ENCODE measurements around the gene SETD5.

SETD5 gene

DNA sequence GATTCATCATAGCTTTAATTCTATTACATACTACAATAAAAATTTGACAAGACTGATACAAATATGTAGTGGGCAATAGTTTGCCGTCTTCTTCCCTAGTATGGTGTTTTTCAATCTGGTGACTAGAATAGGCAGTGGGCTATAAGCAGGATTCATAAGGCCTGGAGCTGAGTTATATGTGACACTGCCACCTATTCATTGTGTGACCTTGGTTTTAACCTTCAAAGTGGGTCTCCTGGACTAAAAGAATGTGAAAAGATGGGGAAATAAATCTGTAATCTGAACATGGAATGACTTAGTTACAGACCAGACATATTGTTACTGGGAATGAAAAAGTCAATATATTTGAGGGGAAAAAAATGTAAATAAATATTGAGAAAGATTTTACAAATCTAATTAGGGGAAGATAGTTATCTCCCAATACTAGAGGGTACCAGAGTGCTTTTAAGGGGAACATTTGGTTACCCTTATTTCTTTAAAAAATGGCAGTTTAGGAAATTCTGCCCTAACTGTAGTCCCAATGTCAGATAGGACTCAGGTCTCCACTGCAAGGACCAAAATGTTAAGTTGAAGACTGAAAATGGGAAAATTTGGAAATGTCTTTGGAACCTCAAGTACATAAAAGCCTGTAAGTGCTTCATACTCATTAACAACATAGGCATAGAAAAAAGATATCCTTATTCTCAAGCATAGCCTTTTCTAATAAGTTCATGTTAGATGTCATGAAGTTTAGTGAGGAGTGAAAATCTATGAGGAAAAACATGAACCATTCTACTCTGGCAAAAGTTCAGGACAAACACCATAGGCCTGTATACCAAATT, 10.7 kb upstream of the SETD5 start:
- H3K36me3 ChIP-seq (ENCODE audit: insufficient read depth, low read length): peaks cover 85% of the 10 kb centered on the region
- H3K4me1 ChIP-seq (ENCODE audit: insufficient read depth, low read length, poor library complexity, severe bottlenecking): peaks cover 2% of the 10 kb centered on the region
- H3K27me3 ChIP-seq (ENCODE audit: insufficient read depth, low read length, poor library complexity, severe bottlenecking): no peaks in the 10 kb centered on the region
- H3F3A ChIP-seq (ENCODE audit: low read depth): peaks cover 9% of the 10 kb centered on the region; the same call in 1 of the 2 replicates
- H2AFZ ChIP-seq (ENCODE audit: low read length): no peak overlapping the region
- H3K9me2 ChIP-seq (replicated peaks; ENCODE audit: low read depth, low read length): no peaks in the 10 kb centered on the region
- H4K20me1 ChIP-seq (ENCODE audit: insufficient read depth, low read length, poor library complexity, severe bottlenecking): peaks cover 34% of the 10 kb centered on the region
- no peak overlapping the region for H3K9ac ChIP-seq (ENCODE audit: low read depth, low read length, poor library complexity, severe bottlenecking)
- H3K79me2 ChIP-seq (ENCODE audit: insufficient read depth, low read length): peaks cover 42% of the 10 kb centered on the region
- H3K4me3 ChIP-seq (ENCODE audit: low read length, poor library complexity, severe bottlenecking): no peak overlapping the region
- no peaks in the 10 kb centered on the region for H3K9me3 ChIP-seq (ENCODE audit: insufficient read depth, low read depth, low read length)
- TF ChIP-seq, protein P1, sequence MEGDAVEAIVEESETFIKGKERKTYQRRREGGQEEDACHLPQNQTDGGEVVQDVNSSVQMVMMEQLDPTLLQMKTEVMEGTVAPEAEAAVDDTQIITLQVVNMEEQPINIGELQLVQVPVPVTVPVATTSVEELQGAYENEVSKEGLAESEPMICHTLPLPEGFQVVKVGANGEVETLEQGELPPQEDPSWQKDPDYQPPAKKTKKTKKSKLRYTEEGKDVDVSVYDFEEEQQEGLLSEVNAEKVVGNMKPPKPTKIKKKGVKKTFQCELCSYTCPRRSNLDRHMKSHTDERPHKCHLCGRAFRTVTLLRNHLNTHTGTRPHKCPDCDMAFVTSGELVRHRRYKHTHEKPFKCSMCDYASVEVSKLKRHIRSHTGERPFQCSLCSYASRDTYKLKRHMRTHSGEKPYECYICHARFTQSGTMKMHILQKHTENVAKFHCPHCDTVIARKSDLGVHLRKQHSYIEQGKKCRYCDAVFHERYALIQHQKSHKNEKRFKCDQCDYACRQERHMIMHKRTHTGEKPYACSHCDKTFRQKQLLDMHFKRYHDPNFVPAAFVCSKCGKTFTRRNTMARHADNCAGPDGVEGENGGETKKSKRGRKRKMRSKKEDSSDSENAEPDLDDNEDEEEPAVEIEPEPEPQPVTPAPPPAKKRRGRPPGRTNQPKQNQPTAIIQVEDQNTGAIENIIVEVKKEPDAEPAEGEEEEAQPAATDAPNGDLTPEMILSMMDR (conservative IDR thresholded peaks at IDR 0.05; ENCODE audit: low read length): no peak
- TF ChIP-seq EZH2phosphoT487 (IDR thresholded peaks at IDR 0.05; ENCODE audit: borderline replicate concordance): no peak
- H3K4me2 ChIP-seq (ENCODE audit: low read depth, low read length, poor library complexity, severe bottlenecking): no peak overlapping the region

DNA sequence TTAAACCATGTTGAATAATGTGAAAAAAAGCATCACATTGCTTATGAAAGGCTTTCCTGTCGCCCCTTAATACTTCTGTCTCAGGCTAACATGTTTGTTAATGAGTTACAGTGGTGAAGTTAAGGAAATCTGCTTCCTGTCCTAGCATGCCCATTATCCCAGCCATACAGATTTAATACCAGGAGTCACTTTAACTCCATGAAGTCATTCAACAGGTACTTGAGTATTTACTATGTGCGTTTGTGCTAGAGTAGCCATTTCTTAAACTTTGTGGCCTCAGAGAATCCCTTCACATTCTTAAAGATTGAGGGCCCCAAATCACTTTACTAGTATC, 10.1 kb upstream of the SETD5 start:
- no peaks in the 10 kb centered on the region for H3K9me2 ChIP-seq (replicated peaks; ENCODE audit: low read depth, low read length)
- H3K9me3 ChIP-seq (ENCODE audit: insufficient read depth, low read depth, low read length): no peaks in the 10 kb centered on the region
- peaks cover 40% of the 10 kb centered on the region for H4K20me1 ChIP-seq (ENCODE audit: insufficient read depth, low read length, poor library complexity, severe bottlenecking)
- H2AFZ ChIP-seq (ENCODE audit: low read length): no peak overlapping the region
- H3F3A ChIP-seq (ENCODE audit: low read depth): peaks cover 9% of the 10 kb centered on the region; the same call in 1 of the 2 replicates
- TF ChIP-seq, protein P1 (conservative IDR thresholded peaks at IDR 0.05; ENCODE audit: low read length): no peak
- no peak for TF ChIP-seq EZH2phosphoT487 (IDR thresholded peaks at IDR 0.05; ENCODE audit: borderline replicate concordance)
- H3K4me1 ChIP-seq (ENCODE audit: insufficient read depth, low read length, poor library complexity, severe bottlenecking): peaks cover 7% of the 10 kb centered on the region
- H3K9ac ChIP-seq (ENCODE audit: low read depth, low read length, poor library complexity, severe bottlenecking): no peak overlapping the region
- H3K36me3 ChIP-seq (ENCODE audit: insufficient read depth, low read length): peaks cover 87% of the 10 kb centered on the region
- H3K79me2 ChIP-seq (ENCODE audit: insufficient read depth, low read length): peaks cover 48% of the 10 kb centered on the region
- no peaks in the 10 kb centered on the region for H3K27me3 ChIP-seq (ENCODE audit: insufficient read depth, low read length, poor library complexity, severe bottlenecking)
- no peak overlapping the region for H3K4me3 ChIP-seq (ENCODE audit: low read length, poor library complexity, severe bottlenecking)
- H3K4me2 ChIP-seq (ENCODE audit: low read depth, low read length, poor library complexity, severe bottlenecking): no peak overlapping the region

DNA sequence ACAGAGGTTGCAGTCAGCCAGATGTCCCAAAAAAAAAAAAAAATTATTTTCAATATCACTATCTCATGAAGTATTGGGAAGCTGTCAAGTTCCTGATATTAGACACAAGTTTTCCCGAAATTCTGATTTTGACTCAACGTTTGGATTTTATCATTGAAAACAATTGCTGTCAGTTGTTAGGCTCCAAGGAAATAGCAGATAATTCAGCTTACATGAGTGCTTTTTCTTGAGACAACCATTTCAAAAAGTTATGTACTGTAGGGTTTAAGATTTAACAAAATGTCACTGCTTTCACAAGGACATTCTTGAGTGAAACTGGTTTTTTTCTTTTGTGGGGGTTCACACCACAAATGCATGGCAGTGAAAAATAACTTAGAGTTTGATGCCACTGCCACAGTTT, 9.3 kb upstream of the SETD5 start:
- H3K4me1 ChIP-seq (ENCODE audit: insufficient read depth, low read length, poor library complexity, severe bottlenecking): peaks cover 16% of the 10 kb centered on the region
- H3K27me3 ChIP-seq (ENCODE audit: insufficient read depth, low read length, poor library complexity, severe bottlenecking): no peaks in the 10 kb centered on the region
- H2AFZ ChIP-seq (ENCODE audit: low read length): no peak overlapping the region
- H3K4me2 ChIP-seq (ENCODE audit: low read depth, low read length, poor library complexity, severe bottlenecking): no peak overlapping the region
- TF ChIP-seq EZH2phosphoT487 (IDR thresholded peaks at IDR 0.05; ENCODE audit: borderline replicate concordance): no peak
- TF ChIP-seq, protein P1 (conservative IDR thresholded peaks at IDR 0.05; ENCODE audit: low read length): no peak
- H3K79me2 ChIP-seq (ENCODE audit: insufficient read depth, low read length): peaks cover 57% of the 10 kb centered on the region
- no peak overlapping the region for H3K9ac ChIP-seq (ENCODE audit: low read depth, low read length, poor library complexity, severe bottlenecking)
- no peaks in the 10 kb centered on the region for H3K9me3 ChIP-seq (ENCODE audit: insufficient read depth, low read depth, low read length)
- peaks cover 12% of the 10 kb centered on the region; the same call in 1 of the 2 replicates for H3F3A ChIP-seq (ENCODE audit: low read depth)
- peaks cover 49% of the 10 kb centered on the region for H4K20me1 ChIP-seq (ENCODE audit: insufficient read depth, low read length, poor library complexity, severe bottlenecking)
- H3K4me3 ChIP-seq (ENCODE audit: low read length, poor library complexity, severe bottlenecking): no peak overlapping the region
- H3K9me2 ChIP-seq (replicated peaks; ENCODE audit: low read depth, low read length): no peaks in the 10 kb centered on the region
- peaks cover 81% of the 10 kb centered on the region for H3K36me3 ChIP-seq (ENCODE audit: insufficient read depth, low read length)

Measured in Loucy (cell line).